ENCODE measurements around the gene IL1F10. TPM values are rescaled to one million over a fixed set of nuclear protein-coding genes. Genes with fewer than 3 reads are reported as not detected.

The IL1F10 gene
- total RNA-seq, 1 donor from 2014 or later = not detected

DNA sequence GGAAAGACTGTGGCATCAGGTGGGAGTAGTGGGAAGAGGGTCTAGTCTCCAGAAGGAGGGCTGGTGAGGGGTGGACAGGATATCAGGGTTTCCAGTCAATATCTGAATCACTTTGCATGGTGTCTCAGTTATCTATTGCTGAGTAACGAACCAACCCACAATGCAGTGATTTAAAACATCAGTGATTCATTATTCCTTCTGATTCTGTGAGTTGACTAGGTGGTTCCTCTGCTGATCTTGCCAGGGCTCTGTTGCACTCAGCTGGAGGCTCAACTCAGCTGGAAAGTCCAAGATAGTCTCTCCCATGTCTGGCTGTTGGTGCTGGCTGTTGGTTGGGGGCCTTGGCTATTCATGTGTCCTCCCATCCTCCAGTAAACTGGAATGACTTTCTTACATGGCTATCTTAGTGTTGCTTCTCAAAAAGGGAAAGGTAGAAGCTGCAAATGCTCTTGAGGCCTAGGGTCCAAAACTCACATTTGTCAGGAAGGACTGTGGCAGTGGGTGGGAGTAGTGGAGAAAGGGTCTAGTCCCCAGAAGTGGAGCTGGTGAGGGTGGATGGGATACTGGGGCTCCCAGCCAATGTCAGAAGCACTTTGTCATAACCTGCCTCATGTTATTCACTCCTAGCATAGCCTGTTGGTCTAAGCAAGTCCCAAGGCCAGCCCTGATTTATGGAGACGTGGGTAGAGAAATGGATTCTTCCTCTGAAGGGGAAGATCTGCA, 13.9 kb downstream of the IL1F10 start:
- H3K27ac ChIP-seq = no peak overlapping the region
- no peaks in the 10 kb centered on the region for H3K36me3 ChIP-seq
- DNase-seq = no peak
- H3K9me3 ChIP-seq = no peaks in the 10 kb centered on the region
- no peak overlapping the region for H3K4me3 ChIP-seq
- intact Hi-C loops (cut with DNase I) = no loop called here
- H3K27me3 ChIP-seq = no peaks in the 10 kb centered on the region
- peaks cover 7% of the 10 kb centered on the region for H3K4me1 ChIP-seq
- TF ChIP-seq, protein P1, sequence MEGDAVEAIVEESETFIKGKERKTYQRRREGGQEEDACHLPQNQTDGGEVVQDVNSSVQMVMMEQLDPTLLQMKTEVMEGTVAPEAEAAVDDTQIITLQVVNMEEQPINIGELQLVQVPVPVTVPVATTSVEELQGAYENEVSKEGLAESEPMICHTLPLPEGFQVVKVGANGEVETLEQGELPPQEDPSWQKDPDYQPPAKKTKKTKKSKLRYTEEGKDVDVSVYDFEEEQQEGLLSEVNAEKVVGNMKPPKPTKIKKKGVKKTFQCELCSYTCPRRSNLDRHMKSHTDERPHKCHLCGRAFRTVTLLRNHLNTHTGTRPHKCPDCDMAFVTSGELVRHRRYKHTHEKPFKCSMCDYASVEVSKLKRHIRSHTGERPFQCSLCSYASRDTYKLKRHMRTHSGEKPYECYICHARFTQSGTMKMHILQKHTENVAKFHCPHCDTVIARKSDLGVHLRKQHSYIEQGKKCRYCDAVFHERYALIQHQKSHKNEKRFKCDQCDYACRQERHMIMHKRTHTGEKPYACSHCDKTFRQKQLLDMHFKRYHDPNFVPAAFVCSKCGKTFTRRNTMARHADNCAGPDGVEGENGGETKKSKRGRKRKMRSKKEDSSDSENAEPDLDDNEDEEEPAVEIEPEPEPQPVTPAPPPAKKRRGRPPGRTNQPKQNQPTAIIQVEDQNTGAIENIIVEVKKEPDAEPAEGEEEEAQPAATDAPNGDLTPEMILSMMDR (IDR thresholded peaks at IDR 0.05) = no peak
- no peak for ATAC-seq

DNA sequence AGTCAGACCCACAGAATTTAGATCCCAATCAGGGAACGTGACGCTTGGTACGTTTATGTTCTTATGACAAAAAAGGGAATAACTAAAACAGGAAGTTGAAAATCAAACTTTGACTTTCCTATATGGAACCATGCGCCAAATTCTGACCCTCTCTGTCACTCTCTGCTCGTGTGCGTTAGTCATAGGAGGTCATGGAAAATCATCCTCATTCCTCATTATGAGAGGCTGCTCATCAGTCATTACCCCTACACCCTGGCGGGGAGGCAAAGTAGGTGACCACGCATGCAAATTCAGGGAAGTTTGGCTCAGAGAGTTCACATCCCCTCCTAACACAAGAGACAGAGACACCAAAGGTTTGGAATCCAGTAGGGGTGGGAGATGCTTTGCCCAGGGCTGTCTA, 15.5 kb downstream of the IL1F10 start:
- TF ChIP-seq, protein P1 (IDR thresholded peaks at IDR 0.05) = no peak
- no peak for DNase-seq
- no peak overlapping the region for H3K27ac ChIP-seq
- ATAC-seq = peak; percentile 52
- H3K9me3 ChIP-seq = no peaks in the 10 kb centered on the region
- H3K27me3 ChIP-seq = no peaks in the 10 kb centered on the region
- no peak overlapping the region for H3K4me3 ChIP-seq
- intact Hi-C loops (cut with DNase I) = no loop called here
- no peaks in the 10 kb centered on the region for H3K36me3 ChIP-seq
- peaks cover 2% of the 10 kb centered on the region for H3K4me1 ChIP-seq

GRCh38 chr2:113084249-113085000, 16.7 kb downstream of the IL1F10 start:
- H3K27me3 ChIP-seq = no peaks in the 10 kb centered on the region
- peak; percentile 70 for ATAC-seq
- no peaks in the 10 kb centered on the region for H3K4me1 ChIP-seq
- DNase-seq = no peak
- no peaks in the 10 kb centered on the region for H3K36me3 ChIP-seq
- H3K9me3 ChIP-seq = no peaks in the 10 kb centered on the region
- no peak overlapping the region for H3K27ac ChIP-seq
- intact Hi-C loops (cut with DNase I) = no loop called here
- no peak overlapping the region for H3K4me3 ChIP-seq
- TF ChIP-seq, protein P1 (IDR thresholded peaks at IDR 0.05) = peak; percentile 44

DNA sequence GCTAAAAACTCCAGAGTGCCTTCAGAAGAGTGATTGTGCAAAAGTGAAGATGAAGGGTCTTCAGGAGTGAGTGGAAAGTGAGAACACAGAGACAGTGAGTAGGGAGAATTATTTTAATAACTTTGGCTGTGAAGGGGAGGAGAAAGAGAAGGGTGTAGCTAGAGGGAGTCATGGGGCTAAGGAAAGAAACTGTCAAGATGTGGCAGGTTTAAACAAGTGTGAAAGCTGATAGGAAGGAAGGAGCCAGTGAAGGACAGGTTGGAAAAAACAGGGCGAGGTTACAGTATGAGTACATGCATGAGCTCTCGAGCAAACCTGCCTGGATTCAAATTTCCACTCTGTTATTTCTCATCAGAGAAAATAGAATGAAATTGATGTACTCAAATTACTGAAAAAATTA, 17.8 kb downstream of the IL1F10 start:
- Histone ChIP-seq H3K4me1 (no peaks in the 10 kb centered on the region), H3K27me3 (no peaks in the 10 kb centered on the region), H3K36me3 (no peaks in the 10 kb centered on the region), H3K27ac (no peak overlapping the region), H3K9me3 (no peaks in the 10 kb centered on the region), H3K4me3 (no peak overlapping the region)
- DNase-seq (no peak), ATAC-seq (no peak)
- intact Hi-C loops (cut with DNase I) = no loop called here
- TF ChIP-seq, protein P1 (IDR thresholded peaks at IDR 0.05) = no peak

DNA sequence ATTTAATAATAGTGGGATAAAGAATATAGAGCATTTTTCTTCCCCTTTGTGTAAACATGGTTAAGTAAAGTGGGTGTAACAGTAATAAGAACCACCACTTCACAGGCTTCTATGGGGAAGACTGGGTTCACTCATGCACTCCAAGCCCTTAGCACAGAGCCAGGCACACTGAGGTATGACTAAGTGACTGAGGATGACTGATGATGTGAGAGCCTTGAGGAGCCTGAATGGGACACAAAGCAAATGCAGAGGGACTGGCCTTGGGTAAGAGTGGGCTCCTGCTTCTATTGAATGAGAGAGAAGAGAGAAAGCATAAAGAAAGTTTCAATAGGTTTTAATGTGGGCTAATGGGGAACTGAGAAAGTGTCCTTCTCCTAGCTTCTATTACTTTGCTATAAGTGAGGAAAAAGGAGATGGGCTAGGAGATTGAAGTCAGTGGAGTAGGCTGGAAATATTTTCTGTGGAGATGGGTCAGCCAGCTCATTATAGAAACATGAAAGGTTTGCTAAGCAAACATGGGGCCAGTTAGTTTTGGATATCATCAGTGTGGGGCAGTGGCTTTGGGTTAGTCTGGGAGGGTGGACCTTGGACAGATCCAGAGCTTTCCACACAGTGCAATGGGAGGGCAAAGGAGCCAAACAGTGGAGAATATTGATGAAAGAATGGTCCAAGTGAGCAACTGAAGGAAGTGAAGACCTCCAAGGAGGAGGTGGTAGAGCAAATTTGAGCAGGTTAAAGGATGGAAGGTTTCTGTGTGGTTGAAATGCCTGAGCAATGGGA, 20.6 kb downstream of the IL1F10 start:
- TF ChIP-seq, protein P1 (IDR thresholded peaks at IDR 0.05) = no peak
- Histone ChIP-seq H3K36me3 (no peaks in the 10 kb centered on the region), H3K9me3 (no peaks in the 10 kb centered on the region), H3K27ac (no peak overlapping the region), H3K27me3 (no peaks in the 10 kb centered on the region), H3K4me3 (no peak overlapping the region), H3K4me1 (no peaks in the 10 kb centered on the region)
- intact Hi-C loops (cut with DNase I) = no loop called here
- DNase-seq = no peak
- no peak for ATAC-seq

All from upper lobe of right lung (tissue), 1 donor.